ENCODE data around the gene JOSD1. TPM values are rescaled to one million over a fixed set of nuclear protein-coding genes. Genes with fewer than 3 reads are reported as not detected.
A peak's percentile ranks its signal among the peaks of the same experiment; 100 is the strongest.

Gene JOSD1
- total RNA-seq, 1 donor from 2014 or later = 52.1 TPM

- no peak for TF ChIP-seq CTCF (IDR thresholded peaks at IDR 0.05)
- H3K27me3 ChIP-seq = no peaks in the 10 kb centered on the region
Observed at GRCh38 chr22:38731703-38732161, 31.0 kb upstream of the JOSD1 start.

GRCh38 chr22:38730411-38730871, 29.7 kb upstream of the JOSD1 start:
- no peak for ATAC-seq
- intact Hi-C loops (cut with DNase I) = no loop called here
- Histone ChIP-seq H3K9me3 (no peaks in the 10 kb centered on the region), H3K4me1 (peaks cover 14% of the 10 kb centered on the region), H3K27ac (no peak overlapping the region), H3K4me3 (no peak overlapping the region), H3K27me3 (no peaks in the 10 kb centered on the region), H3K36me3 (peaks cover 70% of the 10 kb centered on the region)
- no peak for TF ChIP-seq CTCF (IDR thresholded peaks at IDR 0.05)
- DNase-seq = peak; percentile 54

More at GRCh38 chr22:38731703-38732161, 31.0 kb upstream of the JOSD1 start:
- Histone ChIP-seq H3K27ac (no peak overlapping the region), H3K9me3 (no peaks in the 10 kb centered on the region), H3K4me1 (peaks cover 14% of the 10 kb centered on the region), H3K36me3 (peaks cover 70% of the 10 kb centered on the region), H3K4me3 (no peak overlapping the region)
- peak; percentile 61 for DNase-seq
- intact Hi-C loops (cut with DNase I) = no loop called here
- no peak for ATAC-seq

DNA sequence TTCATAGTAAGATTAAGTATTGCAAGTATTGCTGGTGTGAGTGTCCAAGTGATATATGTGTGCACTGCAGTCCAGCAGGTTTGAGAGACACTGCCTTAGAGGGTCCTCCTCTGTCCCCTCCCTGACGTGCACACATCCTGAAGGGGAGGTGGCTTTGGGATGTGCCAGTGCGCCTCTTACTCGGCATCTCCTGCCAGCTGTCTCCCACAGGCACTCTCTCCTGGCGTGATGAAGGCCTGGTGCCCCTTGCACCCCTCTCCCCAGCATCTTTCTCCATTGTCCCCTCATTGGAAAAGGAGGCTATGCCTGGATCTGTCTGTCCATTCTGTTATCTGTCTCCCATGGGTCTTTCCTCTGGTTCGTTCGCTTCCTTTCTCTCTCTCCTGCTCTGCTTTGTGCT, 29.2 kb upstream of the JOSD1 start:
- Histone ChIP-seq H3K27ac (no peak overlapping the region), H3K4me1 (peaks cover 14% of the 10 kb centered on the region), H3K4me3 (no peak overlapping the region), H3K27me3 (no peaks in the 10 kb centered on the region), H3K9me3 (no peaks in the 10 kb centered on the region), H3K36me3 (peaks cover 71% of the 10 kb centered on the region)
- DNase-seq (no peak), ATAC-seq (no peak)
- no peak for TF ChIP-seq CTCF (IDR thresholded peaks at IDR 0.05)
- intact Hi-C loops (cut with DNase I) = no loop called here

- Histone ChIP-seq H3K4me1 (peaks cover 9% of the 10 kb centered on the region), H3K27me3 (no peaks in the 10 kb centered on the region), H3K27ac (no peak overlapping the region), H3K9me3 (no peaks in the 10 kb centered on the region), H3K36me3 (peaks cover 79% of the 10 kb centered on the region), H3K4me3 (no peak overlapping the region)
- no peak for TF ChIP-seq CTCF (IDR thresholded peaks at IDR 0.05)
- DNase-seq (no peak), ATAC-seq (no peak)
- intact Hi-C loops (cut with DNase I) = no loop called here
Observed at GRCh38 chr22:38728871-38729796, 28.4 kb upstream of the JOSD1 start.

DNA sequence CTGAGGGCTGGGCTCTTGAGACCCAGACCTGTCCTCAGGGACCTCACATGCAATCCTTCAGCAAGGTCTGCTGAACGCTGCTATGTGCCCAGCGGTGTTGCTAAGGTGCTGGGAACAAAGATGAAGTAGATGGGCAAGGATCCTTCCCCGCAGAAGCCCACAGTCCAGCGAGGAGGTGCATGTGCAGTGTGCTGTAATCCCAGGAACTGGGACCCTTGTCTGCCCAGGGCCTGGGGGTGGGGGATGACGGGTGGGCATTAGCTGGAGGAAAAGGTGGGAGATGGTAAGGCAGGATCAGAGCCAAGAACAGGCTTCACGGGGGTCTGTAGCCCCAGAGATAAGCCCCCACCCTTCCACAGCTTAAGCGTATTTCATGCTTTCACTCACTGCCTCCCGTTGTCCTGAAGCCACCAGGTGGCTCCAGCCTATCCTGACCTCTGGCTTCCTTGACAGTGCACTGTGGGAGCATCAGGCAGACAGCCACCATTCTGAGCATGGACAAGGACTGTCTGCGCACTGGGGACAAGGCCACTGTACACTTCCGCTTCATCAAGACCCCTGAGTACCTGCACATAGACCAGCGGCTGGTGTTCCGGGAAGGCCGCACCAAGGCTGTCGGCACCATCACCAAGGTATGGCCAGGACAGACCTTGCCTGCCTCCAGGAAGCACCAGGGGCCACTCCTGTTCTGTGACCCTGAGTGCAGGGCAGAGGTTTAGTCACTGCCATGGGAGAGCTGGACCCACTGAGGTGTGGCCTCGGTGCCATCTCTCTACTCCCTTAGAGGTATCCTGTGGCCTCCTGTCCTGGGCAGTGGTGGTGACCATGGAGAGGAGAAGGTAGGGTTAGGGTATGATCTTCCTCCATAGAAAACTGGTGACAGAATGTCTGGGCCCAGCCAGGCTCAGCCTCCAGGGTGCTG, 27.0 kb upstream of the JOSD1 start:
- DNase-seq (no peak), ATAC-seq (no peak)
- Histone ChIP-seq H3K4me1 (peaks cover under 1% of the 10 kb centered on the region), H3K36me3 (peaks cover 92% of the 10 kb centered on the region), H3K9me3 (no peaks in the 10 kb centered on the region), H3K4me3 (no peak overlapping the region), H3K27ac (no peak overlapping the region), H3K27me3 (no peaks in the 10 kb centered on the region)
- intact Hi-C loops (cut with DNase I) = no loop called here
- no peak for TF ChIP-seq CTCF (IDR thresholded peaks at IDR 0.05)

Measured in upper lobe of right lung (tissue), 1 donor.